Measurements from ENCODE around the gene CCDC187. TPM values are rescaled to one million over a fixed set of nuclear protein-coding genes. Genes with fewer than 3 reads are reported as not detected.
A peak's percentile ranks its signal among the peaks of the same experiment; 100 is the strongest.
"Not testable (repeated sequence)": the region's sequence is repeated elsewhere in the genome, so short reads cannot be mapped to it uniquely, and the experiment has no call there.

The CCDC187 gene
- total RNA-seq, 2 donors from 2014 or later, result not detected

DNA sequence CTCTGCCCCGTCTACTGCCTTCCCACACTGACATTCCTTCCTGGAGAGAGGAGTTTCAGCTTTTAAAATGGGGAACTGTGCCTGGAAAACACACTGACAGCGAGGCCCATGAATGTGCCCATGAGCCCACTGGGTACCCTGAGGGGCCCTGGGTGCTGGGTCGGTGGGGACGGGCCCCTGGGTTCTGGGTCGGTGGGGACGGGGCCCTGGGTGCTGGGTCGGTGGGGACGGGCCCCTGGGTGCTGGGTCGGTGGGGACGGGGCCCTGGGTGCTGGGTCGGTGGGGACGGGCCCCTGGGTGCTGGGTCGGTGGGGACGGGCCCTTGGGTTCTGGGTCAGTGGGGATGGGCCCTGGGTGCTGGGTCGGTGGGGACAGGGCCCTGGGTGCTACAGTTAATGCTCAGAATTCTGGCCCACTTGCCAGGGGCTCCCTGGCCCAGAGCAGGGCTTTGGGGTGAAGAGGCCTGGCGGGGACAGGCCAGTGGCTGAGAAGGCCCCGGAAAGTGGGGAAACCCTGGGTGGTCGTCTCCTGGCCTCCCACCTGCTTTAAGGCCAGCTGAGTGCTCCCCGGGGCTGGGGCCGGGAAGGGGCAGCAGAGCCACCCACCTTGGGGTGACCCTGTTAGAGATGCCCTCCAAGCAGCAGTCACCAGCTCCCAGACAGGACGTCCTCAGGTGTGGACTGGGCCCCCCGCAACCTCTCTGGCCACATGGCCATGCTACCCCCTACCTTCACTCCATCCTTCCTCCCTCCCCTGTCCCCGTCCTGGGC is 25.9 kb upstream of the CCDC187 start:
- ATAC-seq (no peak), DNase-seq (no peak)
- intact Hi-C loops (cut with DNase I), result no loop called here

DNA sequence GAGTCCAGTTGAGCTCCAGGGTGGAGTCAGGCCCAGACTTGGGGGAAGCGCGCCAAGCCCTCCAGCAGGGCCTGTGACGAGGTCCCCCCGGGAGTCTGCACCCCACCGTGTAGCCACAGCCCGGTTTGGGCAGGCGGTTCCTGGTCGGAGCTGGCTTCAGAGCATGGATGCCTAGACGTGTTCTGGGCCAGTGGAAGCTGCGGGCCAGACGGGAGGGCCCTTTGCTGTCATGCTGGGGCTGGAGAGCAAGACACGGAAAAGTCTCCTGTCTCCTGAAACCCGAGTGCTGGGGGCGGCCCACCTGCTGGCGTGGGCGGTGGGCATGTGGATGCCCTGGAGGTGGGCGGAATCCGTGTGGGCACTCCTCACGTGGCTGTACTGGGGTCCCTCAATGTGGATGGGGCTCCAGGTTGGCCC is 25.3 kb upstream of the CCDC187 start:
- no peak for DNase-seq
- intact Hi-C loops (cut with DNase I), result no loop called here
- ATAC-seq, result no peak

DNA sequence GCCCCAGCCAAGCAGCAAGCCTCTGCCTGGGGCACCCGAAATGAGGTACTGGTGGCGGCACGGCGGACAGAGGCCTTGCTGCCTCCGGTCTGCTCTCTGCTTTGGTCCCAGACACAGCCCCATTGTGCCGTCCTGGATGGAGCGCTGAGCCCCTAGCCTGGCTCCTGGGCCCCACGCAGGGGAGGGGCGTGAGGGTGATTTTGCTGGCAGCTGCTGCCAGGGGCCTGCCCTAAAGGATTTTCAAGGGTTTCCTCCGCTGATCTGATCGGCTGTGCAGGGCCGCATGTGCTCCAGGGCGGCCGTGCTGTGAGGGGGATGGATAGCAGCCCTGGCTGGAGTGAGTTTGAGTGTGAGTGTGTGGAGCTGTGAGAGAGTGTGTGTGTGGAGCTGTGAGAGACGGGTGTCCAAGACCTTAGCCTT is 24.7 kb upstream of the CCDC187 start:
- peak; percentile 68 for DNase-seq
- ATAC-seq, result peak; percentile 32 to 47
- intact Hi-C loops (cut with DNase I), result no loop called here

DNA sequence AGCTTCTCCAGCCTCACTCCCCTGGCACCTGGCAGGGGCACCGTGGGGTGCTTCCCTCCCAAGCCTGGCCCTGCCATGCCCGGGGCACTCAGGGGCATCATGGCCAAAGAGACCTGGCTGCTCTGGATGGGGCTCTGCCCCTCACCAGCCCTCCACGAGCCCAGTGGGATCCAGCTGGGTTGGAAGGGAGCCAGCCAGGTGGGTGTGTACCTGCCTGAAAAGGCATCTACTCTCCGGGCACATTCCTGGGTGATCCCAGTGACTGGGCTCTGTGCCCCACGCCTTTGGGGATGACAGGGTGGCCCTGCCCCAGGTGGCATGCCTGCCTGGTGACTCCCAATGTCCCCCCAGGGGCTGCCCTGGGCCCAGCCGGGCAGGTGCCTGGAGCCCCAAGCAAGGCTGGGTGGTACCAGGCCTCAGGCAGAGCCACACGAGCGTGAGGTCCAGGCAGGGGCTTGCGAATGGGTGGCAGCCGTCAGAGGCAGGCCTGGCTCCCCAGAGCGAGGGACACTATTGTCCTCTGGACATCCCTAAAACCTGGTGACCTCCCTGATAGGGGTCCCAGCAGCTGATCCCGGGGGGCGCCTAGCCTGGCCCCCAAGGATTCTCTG is 24.2 kb upstream of the CCDC187 start:
- intact Hi-C loops (cut with DNase I), result no loop called here
- peak; percentile 2 to 4 for ATAC-seq
- DNase-seq, result no peak

DNA sequence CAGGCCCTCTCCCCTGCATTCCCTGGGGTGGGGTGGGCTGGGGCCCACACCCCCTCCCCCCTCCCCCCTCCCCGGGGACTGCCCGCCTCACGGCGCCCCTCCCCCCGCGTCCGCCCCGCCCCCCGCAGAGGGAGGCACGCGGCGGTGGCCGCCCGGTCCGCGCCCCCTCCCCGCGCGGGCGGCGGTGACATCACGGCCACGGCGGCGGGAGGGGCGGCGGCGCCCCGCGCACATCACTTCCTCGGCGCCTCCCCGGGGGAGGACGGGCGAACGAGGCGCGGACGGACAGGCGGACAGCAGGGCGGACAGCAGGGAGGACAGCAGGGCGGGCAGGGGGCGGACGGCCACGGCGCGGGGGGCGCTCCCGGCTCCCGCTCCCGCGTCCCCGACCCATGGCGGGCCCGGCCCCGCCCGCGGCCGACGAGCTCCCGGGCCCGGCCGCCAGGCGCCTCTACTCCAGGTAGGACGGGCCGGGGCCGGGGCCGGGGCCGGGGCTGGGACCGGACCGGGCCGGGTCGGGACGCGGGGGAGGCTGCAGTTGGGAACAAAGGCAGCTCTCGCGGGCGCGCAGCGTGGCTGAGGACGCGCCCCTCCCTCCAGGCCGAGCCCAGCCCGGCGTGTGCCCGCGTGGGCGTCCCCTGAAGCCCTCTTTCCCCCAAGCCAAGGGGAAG is 23.5 kb upstream of the CCDC187 start, which contains the start of gene GPSM1:
GPSM1 (plus strand) TSS at position 236 of the 671 bp plus-strand sequence; CDS start at position 393, 157 bp downstream.
- DNase-seq (peak; percentile 77), ATAC-seq (peak; percentile 28 to 43)
- intact Hi-C loops (cut with DNase I), result no loop called here

GRCh38 chr9:136326761-136327303 is 22.9 kb upstream of the CCDC187 start:
- DNase-seq (no peak), ATAC-seq (no peak)
- intact Hi-C loops (cut with DNase I), result no loop called here

DNA sequence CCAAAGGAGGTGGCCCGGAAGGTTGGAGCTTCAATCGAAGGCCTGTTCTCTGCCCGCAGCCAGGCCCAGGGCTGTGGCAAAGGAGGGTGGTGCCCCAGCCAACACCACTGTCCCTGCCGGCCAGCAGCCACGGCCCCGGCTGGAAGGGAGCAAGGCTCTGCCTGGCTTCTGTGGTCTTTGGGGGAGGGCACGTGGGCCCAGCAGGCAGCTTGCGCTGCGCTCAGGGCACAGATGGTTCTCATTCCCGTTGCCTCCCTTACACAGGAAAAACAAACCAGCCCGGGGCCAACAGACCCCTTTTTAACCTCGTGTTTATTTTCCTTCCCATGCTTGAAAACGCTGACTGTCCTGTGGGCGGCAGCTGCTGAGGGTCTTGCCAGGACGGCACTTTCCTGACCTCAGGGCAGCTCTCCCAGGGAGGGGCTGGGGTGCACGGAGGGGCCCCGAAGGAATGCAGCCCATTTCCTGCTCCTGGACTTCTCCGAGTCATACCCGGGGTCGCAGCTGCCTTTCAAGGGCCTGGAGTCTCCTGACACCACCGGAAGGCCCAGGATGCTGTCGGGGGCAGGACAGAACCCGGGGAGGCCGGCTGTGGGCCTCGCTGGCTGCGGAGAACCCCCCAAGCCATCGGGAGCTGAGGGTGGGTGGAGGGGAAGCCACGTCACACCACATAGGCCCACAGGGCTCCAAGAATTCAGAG is 22.3 kb upstream of the CCDC187 start:
- no peak for DNase-seq
- ATAC-seq, result peak; percentile 3 to 9
- intact Hi-C loops (cut with DNase I), result no loop called here

- intact Hi-C loops (cut with DNase I), result no loop called here
- DNase-seq, result no peak
These were observed 21.5 kb upstream of the CCDC187 start for GRCh38 chr9:136325358-136325757.

GRCh38 chr9:136324501-136325300 is 20.8 kb upstream of the CCDC187 start:
- intact Hi-C loops (cut with DNase I), result no loop called here
- peak; percentile 76 for DNase-seq
- peak; percentile 54 to 67 for ATAC-seq

More at GRCh38 chr9:136325358-136325757, 21.5 kb upstream of the CCDC187 start:
- ATAC-seq, result no peak

- no peak for ATAC-seq
- intact Hi-C loops (cut with DNase I), result no loop called here
- DNase-seq, result no peak
These were observed 19.5 kb upstream of the CCDC187 start for GRCh38 chr9:136323371-136323789.

DNA sequence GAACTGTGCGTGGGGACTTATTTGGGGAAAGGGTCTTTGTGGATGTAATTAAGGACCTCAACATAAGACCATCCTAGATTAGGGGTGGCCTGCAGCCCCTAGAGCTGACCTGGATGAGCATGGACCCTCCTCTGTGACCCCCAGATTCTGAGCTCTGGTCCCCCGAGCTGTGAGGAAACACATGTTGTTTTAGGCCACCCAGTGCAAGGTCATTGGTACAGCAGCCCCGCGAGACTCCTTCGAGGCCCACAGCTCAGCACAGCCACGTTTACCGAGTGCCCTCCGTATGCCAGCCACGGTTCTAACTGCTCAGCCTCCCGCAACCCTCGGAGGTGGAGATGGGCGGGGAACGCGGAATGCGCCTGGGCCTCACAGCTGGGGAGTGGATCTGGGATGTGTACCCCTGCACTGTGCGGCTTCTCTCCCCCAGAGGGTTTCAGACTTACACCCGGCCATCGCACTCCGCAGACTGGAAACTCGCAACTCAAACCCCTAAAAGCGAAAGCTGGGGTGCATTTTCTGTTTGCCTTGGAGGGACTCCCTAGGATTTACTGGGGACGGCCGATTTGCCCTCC is 18.9 kb upstream of the CCDC187 start:
- DNase-seq (no peak), ATAC-seq (no peak)
- intact Hi-C loops (cut with DNase I), result no loop called here

DNA sequence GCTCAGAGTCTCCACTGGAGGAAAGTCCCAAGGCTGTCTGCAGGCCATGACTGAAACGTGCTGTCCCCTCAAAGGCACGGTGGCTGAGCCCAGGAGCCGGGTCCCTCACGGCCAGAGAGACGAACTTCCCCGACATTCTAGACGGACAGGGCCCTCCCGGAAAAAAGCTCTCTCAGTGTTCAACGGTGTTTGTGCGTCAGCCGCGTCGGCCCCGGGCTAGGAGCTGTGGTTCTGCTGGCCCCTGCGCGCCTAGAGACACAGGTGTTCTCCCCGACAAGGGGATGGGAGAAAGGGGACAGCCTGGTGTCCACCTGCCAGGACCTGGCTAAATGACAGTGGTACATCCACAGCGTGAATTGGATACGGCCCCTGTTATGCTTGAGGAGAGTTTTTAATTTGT is 17.7 kb upstream of the CCDC187 start:
- ATAC-seq (no peak), DNase-seq (no peak)
- intact Hi-C loops (cut with DNase I), result no loop called here

- DNase-seq; intact Hi-C loops (cut with DNase I); ATAC-seq: not testable (repeated sequence)
These were observed 17.1 kb upstream of the CCDC187 start for GRCh38 chr9:136320972-136321371.

DNA sequence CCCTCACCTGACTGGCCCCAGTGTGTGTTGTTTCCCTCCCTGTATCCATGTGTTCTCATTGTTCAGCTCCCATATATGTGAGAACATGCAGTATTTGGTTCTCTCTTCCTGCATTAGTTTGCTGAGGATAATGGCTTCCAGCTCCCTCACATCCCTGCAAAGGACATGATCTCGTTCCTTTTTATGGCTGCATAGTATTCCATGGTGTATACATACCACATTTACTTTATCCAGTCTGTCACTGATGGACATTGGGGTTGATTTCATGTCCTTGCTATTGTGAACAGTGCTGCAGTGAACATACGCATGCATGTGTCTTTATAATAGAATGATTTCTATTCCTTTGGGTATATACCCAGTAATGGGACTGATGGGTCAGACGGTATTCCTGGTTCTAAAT is 16.1 kb upstream of the CCDC187 start:
- DNase-seq; intact Hi-C loops (cut with DNase I); ATAC-seq: not testable (repeated sequence)

- intact Hi-C loops (cut with DNase I); ATAC-seq; DNase-seq: not testable (repeated sequence)
These were observed 15.3 kb upstream of the CCDC187 start for GRCh38 chr9:136319244-136319643.

DNA sequence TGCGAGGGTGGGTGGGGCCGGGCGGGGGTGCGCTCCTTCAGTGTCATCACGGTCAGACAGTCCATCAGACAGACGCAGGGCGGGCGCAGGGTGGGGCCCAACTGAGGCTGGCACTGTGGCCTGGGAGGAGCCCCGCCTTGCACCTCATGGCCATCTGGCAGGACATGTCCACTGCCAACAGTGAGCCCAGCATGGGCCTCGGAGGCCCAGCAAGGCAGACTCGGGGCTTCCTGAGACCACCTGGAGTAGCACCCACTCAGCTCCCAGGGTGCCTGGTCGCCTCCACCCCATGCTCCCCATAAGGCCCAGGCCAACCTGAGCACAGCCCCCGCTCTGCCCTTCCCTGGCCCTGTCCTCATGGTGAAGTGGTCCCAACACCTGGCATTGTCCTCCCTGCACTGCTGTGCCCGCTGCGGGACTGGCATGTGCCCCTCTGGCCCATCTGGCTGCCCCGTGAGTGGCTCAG is 14.9 kb upstream of the CCDC187 start:
- intact Hi-C loops (cut with DNase I), result no loop called here
- DNase-seq (no peak), ATAC-seq (no peak)

GRCh38 chr9:136318111-136318775 is 14.3 kb upstream of the CCDC187 start:
- ATAC-seq (no peak), DNase-seq (no peak)
- intact Hi-C loops (cut with DNase I), result no loop called here

Data from left cardiac atrium (tissue), 4 donors.